ENCODE data around the gene SYNDIG1.
"Not testable (repeated sequence)": the region's sequence is repeated elsewhere in the genome, so short reads cannot be mapped to it uniquely, and the experiment has no call there.

Gene SYNDIG1

DNA sequence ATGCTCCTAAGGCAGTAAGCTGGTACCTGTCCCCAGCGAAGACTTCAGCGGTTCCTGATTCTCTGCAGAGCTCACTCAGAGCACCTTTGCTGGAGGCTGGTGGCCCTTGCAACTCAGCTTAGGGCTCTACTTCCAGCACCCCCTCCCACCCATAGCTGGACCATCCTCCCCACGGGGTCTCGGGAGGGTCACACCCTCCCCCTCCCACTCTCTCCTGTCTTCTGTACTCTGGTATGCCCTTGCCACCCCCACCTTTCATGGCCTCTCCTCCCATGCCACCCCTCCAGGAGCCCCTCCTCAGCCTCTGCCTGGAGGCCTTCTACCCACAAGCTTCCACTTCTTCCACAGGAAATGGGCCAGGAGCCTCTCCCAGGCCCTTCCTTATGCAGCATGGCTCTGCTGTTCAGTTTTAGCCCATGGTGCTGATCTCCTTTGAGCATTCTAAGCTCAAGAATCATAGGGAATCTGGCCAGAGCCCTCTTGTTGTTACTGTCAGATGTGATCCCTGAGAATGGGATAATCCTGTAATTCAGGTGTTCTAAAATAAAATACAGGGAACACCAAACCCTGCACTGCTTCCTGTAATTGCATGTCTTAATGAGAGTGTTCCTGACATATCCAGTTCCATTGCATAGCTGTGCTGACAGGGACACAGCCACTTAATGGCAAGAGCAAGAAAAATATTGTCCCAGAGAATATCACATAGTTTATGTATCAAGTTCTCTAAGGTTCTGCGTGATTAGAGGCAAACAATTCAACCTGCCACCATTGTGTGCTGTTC, 142.1 kb downstream of the SYNDIG1 start:
- DNase-seq (ENCODE audit: low read depth), result no peak

GRCh38 chr20:24612799-24613775, 143.7 kb downstream of the SYNDIG1 start:
- DNase-seq (ENCODE audit: low read depth), result no peak

GRCh38 chr20:24614341-24614740, 144.9 kb downstream of the SYNDIG1 start:
- no peak for DNase-seq (ENCODE audit: low read depth)

DNA sequence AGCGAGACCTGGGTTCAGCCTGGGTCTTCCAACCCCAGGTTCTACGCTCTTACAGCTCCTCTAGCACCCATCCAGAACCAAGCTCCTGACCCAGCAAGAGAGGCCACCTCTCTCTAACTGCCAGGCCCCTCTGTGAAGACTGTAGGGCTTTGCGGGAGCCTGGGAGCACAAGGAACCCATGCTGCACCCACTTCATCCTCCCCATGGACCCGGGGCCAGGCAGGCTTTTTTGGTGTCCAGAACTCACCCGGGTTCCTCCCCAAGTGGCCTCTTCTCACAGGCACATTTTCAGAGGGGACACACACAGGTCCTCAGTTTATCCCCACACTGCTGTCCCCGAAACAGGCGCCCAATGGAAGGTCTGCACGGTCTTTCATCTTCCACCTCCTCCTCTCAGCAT, 145.9 kb downstream of the SYNDIG1 start:
- no peak for DNase-seq (ENCODE audit: low read depth)

DNA sequence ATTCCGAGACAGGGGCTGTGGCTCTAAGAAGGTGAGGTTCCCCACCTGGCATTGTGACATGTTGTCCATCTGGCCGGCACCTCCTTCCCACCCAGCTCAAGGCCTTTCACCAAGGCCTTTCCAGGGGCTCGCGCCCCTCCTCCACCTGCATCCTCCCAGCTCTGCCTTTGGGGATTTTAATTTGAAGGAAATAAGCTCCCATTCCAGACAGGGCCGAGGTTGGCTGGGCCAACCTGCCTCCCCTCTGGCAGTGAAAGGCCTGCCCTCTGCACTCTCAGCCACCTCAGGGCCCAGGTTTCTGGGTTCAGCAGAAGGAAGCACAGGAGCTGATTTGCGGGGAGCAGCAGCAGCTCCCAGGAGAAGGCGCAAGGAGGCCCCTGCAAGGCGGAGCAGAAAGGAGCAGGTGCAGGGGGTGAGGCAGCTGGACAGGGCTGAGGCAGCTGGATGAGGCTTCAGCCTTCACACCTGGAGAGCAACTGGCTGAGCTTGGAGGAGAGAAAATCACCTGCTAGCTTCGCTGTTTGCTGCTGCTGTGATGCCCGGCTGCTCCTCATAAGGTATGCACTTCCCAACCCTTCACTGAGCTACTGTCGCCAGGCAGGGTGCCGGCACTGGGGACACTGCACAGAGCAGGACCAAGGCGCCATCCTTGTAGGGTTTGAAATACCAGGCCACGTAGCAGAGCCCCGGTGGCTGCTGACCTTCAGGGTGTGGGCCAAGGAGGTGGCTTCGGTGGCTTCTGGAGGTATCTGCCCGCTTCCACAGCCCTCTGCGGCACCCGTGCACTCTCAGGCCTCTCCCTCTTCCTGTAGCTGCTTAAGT, 147.0 kb downstream of the SYNDIG1 start:
- no peak for DNase-seq (ENCODE audit: low read depth)

DNA sequence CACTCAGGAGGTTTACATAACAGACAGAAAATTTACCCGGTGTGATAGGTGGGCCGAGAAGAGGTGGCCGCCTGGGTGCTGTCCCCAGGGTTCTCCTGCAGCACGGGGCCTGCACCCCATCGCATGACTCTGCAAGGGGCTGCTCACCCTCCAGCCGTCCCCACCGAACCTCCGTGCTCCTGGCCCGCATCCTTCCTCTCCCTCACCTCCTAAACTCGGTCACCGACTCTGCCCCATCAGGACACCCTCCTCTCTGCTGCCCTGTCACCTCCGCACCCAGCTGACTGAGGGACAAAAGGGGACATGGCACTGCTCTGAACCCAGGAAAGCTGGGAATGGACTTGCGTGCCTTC, 147.6 kb downstream of the SYNDIG1 start:
- DNase-seq (ENCODE audit: low read depth), result no peak

- no peak for DNase-seq (ENCODE audit: low read depth)
These were observed 148.5 kb downstream of the SYNDIG1 start for GRCh38 chr20:24617757-24618450.

GRCh38 chr20:24618739-24619138, 149.3 kb downstream of the SYNDIG1 start:
- no peak for DNase-seq (ENCODE audit: low read depth)

DNA sequence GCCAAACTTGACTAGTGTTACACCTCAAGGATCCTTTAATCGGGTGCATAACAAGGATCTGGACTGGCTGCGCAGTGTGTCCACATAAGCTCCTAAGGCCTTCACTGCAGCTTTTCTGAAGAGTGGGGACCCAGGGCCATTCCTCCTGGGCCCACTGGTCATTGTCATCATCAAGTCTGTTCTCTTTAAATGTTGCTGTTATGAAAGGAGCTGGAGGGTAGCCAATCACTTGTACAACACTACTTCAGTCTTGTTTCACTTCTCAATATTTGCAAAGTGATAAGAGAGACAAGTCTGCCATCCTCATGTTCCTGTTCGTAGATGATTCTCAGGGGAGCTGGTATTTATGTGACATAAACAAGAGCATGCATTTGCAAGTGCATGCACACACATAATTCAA, 149.8 kb downstream of the SYNDIG1 start:
- DNase-seq (ENCODE audit: low read depth), result no peak

DNA sequence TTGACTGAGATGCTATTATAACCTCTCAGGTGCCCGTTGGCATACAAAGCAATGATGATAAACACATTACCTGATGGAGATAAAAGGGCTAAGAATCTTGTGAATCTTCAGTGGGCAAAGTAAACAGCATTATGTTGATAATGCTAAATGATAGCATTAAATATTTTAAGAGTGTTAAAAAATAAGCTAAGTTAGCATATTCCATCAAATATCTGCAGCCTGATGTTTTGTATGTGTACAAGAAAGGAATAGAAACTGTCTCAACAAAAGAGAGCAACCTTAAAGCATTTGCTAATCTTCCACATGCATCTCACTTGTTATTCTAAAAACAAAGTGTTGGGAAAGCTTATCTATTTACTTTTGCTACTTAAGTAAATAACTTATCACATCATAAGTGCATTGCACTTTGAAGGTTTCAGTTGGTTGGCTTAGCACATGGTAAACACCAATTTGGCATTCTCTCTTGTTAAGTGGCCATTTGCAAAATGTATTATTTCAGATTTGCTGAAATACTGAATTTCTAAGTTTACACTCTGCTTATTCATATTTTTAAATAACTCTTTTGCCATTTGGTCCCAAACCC, 151.6 kb downstream of the SYNDIG1 start:
- no peak for DNase-seq (ENCODE audit: low read depth)

DNA sequence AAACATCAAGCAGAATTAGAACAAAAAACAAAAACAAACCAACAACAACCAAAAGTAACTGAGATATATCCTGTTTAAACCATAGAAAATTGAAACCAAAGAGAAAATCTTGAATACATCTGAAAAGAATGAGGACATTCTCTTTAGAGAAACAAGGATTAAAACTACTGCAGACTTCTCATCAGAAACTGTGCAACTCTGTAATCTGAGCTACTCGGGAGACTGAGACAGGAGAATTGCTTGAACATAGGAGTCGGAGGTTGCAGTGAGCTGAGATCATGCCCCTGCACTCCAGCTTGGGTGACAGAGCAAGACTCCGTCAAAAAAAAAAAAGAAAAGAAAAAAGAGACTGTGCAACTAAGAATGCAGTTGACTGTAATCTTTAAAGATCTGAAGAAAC, 153.4 kb downstream of the SYNDIG1 start:
- no peak for DNase-seq (ENCODE audit: low read depth)

GRCh38 chr20:24626141-24626540, 156.7 kb downstream of the SYNDIG1 start:
- not testable (repeated sequence) for DNase-seq (ENCODE audit: low read depth)

DNA sequence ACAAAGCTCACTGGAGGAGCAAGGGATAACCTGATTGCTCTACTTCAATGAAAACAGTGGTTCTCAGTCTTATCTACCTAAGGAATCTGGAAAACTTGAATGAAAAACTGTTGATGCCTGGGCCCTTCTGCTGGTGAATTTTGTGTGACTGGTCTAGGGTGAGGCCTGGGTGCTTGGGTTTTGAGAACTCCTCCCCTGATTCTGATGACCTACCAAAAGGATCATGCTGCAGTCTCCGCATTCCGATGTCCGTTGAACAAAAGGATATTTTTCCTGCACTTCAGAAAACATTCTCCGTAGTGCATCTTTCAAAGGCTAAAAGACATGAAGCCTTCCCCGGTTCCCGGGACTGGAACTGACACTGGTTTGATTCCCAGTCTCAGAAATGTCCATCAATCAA, 157.9 kb downstream of the SYNDIG1 start:
- no peak for DNase-seq (ENCODE audit: low read depth)

DNA sequence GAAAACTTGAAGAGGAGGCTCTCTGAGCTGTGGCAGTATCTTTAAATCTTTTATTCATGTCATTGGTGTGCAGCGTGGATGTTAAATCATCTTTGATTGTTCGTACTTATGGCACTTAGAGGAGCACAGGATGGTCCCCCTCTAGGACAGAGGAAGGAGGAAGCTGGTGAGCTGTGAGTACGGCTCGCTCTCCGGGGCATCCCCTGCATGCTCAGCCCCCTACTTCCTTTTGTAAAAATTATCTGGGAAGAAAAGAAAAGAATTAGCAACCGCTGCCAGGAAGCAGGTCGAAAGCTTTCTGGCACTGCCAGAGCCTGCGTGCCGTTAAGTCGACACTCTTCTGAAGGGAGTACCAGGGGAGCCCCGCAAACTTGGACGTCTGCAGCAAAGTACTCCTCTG, 158.5 kb downstream of the SYNDIG1 start:
- DNase-seq (ENCODE audit: low read depth), result no peak

DNA sequence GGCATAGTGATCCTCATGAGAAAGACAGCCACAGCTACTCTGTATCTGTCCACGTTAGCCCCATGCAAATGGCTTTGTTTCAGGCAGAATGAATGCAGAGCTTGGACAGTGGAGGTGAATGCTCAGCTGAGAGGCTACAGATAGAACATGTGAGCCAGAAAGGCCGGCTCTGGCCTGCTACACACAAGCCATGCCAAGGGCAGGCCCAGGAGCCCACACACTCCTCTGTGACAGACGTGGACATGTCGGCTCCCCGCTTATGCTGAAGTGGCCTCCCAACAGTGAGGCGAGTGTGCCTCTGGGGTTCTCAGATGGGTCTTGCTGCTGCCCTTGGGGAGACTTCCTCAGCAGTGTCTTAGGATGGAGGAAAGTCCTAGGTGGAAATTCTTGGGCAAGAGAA, 159.6 kb downstream of the SYNDIG1 start:
- no peak for DNase-seq (ENCODE audit: low read depth)

DNA sequence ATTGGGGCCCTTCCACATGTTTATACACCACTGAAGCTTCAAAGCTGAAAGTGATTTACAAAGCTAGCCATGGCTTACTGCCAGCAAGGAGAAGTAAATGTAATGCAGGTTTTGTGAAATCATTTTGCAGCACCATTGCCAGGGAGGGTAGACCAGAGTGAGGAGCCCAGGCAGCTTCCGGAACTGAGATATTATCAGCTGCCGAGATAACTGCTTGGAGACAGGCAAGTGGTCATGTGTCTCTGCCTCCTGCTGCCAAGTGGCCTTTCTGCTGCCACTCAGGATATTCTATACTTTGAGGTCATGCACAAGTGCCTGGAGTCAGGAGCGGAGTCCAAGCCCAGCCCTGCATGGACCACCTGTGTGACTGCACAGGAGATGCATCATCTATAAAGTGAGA, 160.2 kb downstream of the SYNDIG1 start:
- no peak for DNase-seq (ENCODE audit: low read depth)

- no peak for DNase-seq (ENCODE audit: low read depth)
These were observed 161.2 kb downstream of the SYNDIG1 start for GRCh38 chr20:24630486-24631172.

DNA sequence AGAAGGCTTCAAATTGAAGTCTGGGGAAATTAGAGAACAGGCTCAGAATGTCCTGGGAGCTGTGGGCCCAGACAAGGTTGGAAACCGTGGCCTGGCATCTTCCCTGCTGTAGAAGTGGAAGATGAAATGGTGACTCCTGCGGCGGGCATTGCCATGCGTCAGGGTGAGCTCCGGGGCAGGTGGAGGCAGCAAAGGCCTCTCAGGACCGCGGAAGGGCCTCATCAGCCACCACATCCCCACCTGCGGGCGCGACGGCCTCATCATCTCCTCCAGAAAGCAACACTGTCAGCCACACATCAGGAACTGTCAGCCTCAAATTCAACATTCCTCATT, 161.7 kb downstream of the SYNDIG1 start:
- no peak for DNase-seq (ENCODE audit: low read depth)

DNA sequence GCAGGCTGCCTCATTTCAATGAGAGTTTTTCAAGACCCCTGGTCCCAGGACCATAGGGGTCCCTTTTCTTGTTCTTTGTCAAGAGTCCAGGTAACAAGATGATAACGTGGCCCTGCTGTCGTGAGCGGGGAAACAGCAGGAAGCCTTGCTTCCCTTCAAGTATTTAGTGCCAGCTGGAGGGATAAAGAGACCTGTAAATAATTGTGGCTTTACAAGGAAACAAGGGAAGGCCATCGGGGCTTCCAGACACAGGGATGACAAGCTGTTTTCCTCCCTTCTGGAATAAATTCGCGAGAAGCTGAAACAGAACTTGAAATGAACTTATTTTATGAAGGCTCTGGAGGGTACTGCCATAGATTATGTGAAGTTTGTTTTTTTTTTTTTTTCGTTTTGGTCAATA, 163.2 kb downstream of the SYNDIG1 start:
- DNase-seq (ENCODE audit: low read depth), result no peak

GRCh38 chr20:24633026-24633425, 163.6 kb downstream of the SYNDIG1 start:
- DNase-seq (ENCODE audit: low read depth), result no peak

DNA sequence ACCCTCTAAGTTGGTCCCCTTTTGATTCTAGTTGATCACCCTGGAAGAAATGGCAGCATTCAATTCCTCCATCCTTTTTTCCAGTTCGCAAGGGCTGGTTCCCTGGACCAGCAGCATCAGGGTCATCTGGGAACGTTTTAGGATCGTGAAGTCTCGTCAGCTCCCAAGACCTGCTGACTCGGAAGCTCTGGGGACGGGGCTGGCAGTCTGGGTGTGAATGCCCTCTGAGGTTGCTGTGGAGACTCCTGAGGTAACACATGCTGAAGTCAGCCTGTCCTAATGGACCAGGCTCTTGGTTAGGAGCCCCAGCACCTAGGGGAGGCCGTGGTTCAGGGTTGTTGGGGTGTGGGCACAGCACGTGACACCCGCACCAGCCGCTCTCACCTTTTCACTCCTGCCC, 164.1 kb downstream of the SYNDIG1 start:
- DNase-seq (ENCODE audit: low read depth), result no peak
